ENCODE measurements around the gene KRTAP10-6. TPM values are rescaled to one million over a fixed set of nuclear protein-coding genes. Genes with fewer than 3 reads are reported as not detected.

KRTAP10-6 gene
- total RNA-seq, 4 donors from 2014 or later: not detected

- 35 to 43% methylated on average over 4 to 15 of the region's 16 CpGs for WGBS, 2 donors
- TF ChIP-seq, protein P1, sequence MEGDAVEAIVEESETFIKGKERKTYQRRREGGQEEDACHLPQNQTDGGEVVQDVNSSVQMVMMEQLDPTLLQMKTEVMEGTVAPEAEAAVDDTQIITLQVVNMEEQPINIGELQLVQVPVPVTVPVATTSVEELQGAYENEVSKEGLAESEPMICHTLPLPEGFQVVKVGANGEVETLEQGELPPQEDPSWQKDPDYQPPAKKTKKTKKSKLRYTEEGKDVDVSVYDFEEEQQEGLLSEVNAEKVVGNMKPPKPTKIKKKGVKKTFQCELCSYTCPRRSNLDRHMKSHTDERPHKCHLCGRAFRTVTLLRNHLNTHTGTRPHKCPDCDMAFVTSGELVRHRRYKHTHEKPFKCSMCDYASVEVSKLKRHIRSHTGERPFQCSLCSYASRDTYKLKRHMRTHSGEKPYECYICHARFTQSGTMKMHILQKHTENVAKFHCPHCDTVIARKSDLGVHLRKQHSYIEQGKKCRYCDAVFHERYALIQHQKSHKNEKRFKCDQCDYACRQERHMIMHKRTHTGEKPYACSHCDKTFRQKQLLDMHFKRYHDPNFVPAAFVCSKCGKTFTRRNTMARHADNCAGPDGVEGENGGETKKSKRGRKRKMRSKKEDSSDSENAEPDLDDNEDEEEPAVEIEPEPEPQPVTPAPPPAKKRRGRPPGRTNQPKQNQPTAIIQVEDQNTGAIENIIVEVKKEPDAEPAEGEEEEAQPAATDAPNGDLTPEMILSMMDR (IDR thresholded peaks at IDR 0.05): no peak
- no peak for TF ChIP-seq POLR2A (IDR thresholded peaks at IDR 0.05)
- DNase-seq: no peak
These were observed 24.3 kb upstream of the KRTAP10-6 start for GRCh38 chr21:44616591-44616926.

GRCh38 chr21:44615911-44616590 is 23.7 kb upstream of the KRTAP10-6 start:
- 18 to 73% methylated on average over 3 of the region's 17 CpGs for WGBS, 2 donors
- Histone ChIP-seq H3K27ac (no peak overlapping the region), H3K9me3 (peaks cover 0 to 13% (median 0%) of the 10 kb centered on the region in 3 donors), H3K4me3 (no peak overlapping the region), H3K4me1 (no peaks in the 10 kb centered on the region), H3K36me3 (no peaks in the 10 kb centered on the region), H3K27me3 (peaks cover 0 to 64% (median 0%) of the 10 kb centered on the region in 4 donors)
- TF ChIP-seq, protein P1 (IDR thresholded peaks at IDR 0.05): no peak
- TF ChIP-seq POLR2A (IDR thresholded peaks at IDR 0.05): no peak
- DNase-seq: no peak
- intact Hi-C loops (cut with DNase I): no loop called here

More at GRCh38 chr21:44616591-44616926, 24.3 kb upstream of the KRTAP10-6 start:
- Histone ChIP-seq H3K36me3 (no peaks in the 10 kb centered on the region), H3K9me3 (peaks cover 0 to 10% (median 0%) of the 10 kb centered on the region in 3 donors), H3K4me1 (no peaks in the 10 kb centered on the region), H3K27ac (no peak overlapping the region), H3K4me3 (no peak overlapping the region), H3K27me3 (peaks cover 0 to 64% (median 0%) of the 10 kb centered on the region in 4 donors)
- intact Hi-C loops (cut with DNase I): no loop called here

- Histone ChIP-seq H3K36me3 (no peaks in the 10 kb centered on the region), H3K4me1 (no peaks in the 10 kb centered on the region), H3K9me3 (peaks cover 0 to 19% (median 0%) of the 10 kb centered on the region in 3 donors), H3K4me3 (no peak overlapping the region), H3K27me3 (peaks cover 0 to 64% (median 0%) of the 10 kb centered on the region in 4 donors), H3K27ac (no peak overlapping the region)
- WGBS, 2 donors: 54 to 71% methylated on average over 6 of the region's 8 CpGs
- intact Hi-C loops (cut with DNase I): no loop called here
- DNase-seq: no peak
- TF ChIP-seq POLR2A (IDR thresholded peaks at IDR 0.05): no peak
- TF ChIP-seq, protein P1 (IDR thresholded peaks at IDR 0.05): no peak
These were observed 23.2 kb upstream of the KRTAP10-6 start for GRCh38 chr21:44615466-44615865.

DNA sequence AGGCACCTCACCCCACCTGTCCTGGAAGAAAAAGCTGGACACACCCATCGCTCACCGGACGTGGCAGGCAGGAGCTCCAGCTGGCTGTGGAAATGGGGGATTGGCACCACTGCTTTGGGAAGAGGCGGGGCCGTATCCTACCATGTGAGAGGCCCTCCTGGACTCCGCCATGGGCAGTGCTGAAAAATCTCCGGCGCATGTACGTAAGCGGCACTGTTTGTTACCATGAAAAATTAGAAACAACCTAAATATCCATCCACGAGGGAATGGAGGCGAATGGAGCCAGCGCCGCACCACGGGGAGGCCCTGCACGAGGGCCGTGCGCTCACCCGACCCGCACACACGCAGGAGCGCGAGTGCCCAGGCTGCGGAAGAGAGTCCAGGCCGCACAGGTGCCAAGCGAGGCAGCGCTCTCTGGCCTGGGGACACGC is 22.7 kb upstream of the KRTAP10-6 start:
- intact Hi-C loops (cut with DNase I): no loop called here
- Histone ChIP-seq H3K36me3 (no peaks in the 10 kb centered on the region), H3K9me3 (peaks cover 0 to 21% (median 0%) of the 10 kb centered on the region in 3 donors), H3K4me3 (no peak overlapping the region), H3K4me1 (no peaks in the 10 kb centered on the region), H3K27ac (no peak overlapping the region), H3K27me3 (peaks cover 0 to 64% (median 0%) of the 10 kb centered on the region in 4 donors)
- no peak for DNase-seq
- 59 to 79% methylated on average over 7 to 26 of the region's 28 CpGs for WGBS, 2 donors
- TF ChIP-seq POLR2A (IDR thresholded peaks at IDR 0.05): no peak
- TF ChIP-seq, protein P1 (IDR thresholded peaks at IDR 0.05): no peak

GRCh38 chr21:44614161-44614631 is 21.9 kb upstream of the KRTAP10-6 start:
- Histone ChIP-seq H3K4me1 (no peaks in the 10 kb centered on the region), H3K4me3 (no peak overlapping the region), H3K9me3 (peaks cover 0 to 20% (median 0%) of the 10 kb centered on the region in 3 donors), H3K27ac (no peak overlapping the region), H3K36me3 (no peaks in the 10 kb centered on the region), H3K27me3 (peaks cover 0 to 66% (median 0%) of the 10 kb centered on the region in 4 donors)
- 78 to 100% methylated on average over 1 to 5 of the region's 20 CpGs for WGBS, 2 donors
- no peak for DNase-seq
- TF ChIP-seq POLR2A (IDR thresholded peaks at IDR 0.05): no peak
- intact Hi-C loops (cut with DNase I): no loop called here
